Panc1 (cell line): ENCODE data around the gene PPTC7. TPM values are rescaled to one million over a fixed set of nuclear protein-coding genes. Genes with fewer than 3 reads are reported as not detected.

Experiments
- ATAC-seq: fragments of 200-7000 bp; cut with Tn5 transposase; 2 replicates; pipeline ENCODE4 v1.9.1; 2020; ENCODE audit warnings: mild to moderate bottlenecking, moderate library complexity
- BruUV-seq: library from RNA; stranded (reverse); fragments of 400-500 nt; replicated peaks from 2 replicates; lab custom pipeline; 2021; lab: Mats Ljungman, UMichigan
- CTCF ChIA-PET: fragments of 300-600 bp; sonication (Branson Sonifier 250); formaldehyde crosslinking; loops from one replicate; lab custom pipeline; 2022; ENCODE audit warnings: antibody characterized with exemption; lab: Charles Lee
- POLR2A ChIA-PET: fragments of 300-600 bp; sonication (Branson Sonifier 250); formaldehyde crosslinking; loops from one replicate; lab custom pipeline; 2022; ENCODE audit warnings: antibody characterized with exemption; lab: Charles Lee
- DNase-seq: peaks from one replicate; pipeline ENCODE4 v3.0.0-alpha.2; 2010; ENCODE audit warnings: low read depth, low spot score
- H3K27ac ChIP-seq: 2 replicates; pipeline ENCODE4 v1.5.1; 2011; ENCODE audit warnings: mild to moderate bottlenecking, low read length, inconsistent platforms
- H3K27me3 ChIP-seq: fragments of 200-500 bp; sonication (Bioruptor generic); 2 replicates; pipeline ENCODE4 v1.6.0; 2014; ENCODE audit warnings: low read length, inconsistent platforms; ENCODE audit not compliant: control insufficient read depth, insufficient read depth
- H3K36me3 ChIP-seq: fragments of 200-500 bp; sonication (Bioruptor generic); 2 replicates; pipeline ENCODE4 v1.5.1; 2014; ENCODE audit warnings: inconsistent platforms, mild to moderate bottlenecking, low read length, moderate library complexity; ENCODE audit not compliant: control insufficient read depth, insufficient read depth
- H3K4me1 ChIP-seq: 2 replicates; pipeline ENCODE4 v1.5.1; 2011; ENCODE audit warnings: inconsistent platforms, mild to moderate bottlenecking, low read length, moderate library complexity; ENCODE audit not compliant: control insufficient read depth, insufficient read depth
- H3K4me3 ChIP-seq, 2 experiments: 2 replicates each; pipeline ENCODE4 v1.5.1; 2011 to 2012; ENCODE audit warnings: low read depth in 2 of 2, low read length in 2 of 2, mild to moderate bottlenecking in 2 of 2, inconsistent platforms in 1 of 2, moderate library complexity in 1 of 2
- H3K9me3 ChIP-seq: fragments of 200-500 bp; sonication (Bioruptor generic); 2 replicates; pipeline ENCODE4 v1.5.1; 2014; ENCODE audit warnings: low read depth, mild to moderate bottlenecking, inconsistent platforms, low read length, moderate library complexity; ENCODE audit not compliant: control insufficient read depth, insufficient read depth
- POLR2AphosphoS5 ChIP-seq: IDR thresholded peaks from 2 replicates; pipeline ENCODE4 v1.6.1; 2012; ENCODE audit warnings: mild to moderate bottlenecking, low read depth, low read length, moderate library complexity
- SIN3A ChIP-seq: IDR thresholded peaks from 2 replicates; pipeline ENCODE4 v1.6.1; 2012; ENCODE audit warnings: low read depth, mild to moderate bottlenecking, low read length, moderate library complexity, borderline replicate concordance; ENCODE audit not compliant: insufficient read depth
- TCF7L2 ChIP-seq: IDR thresholded peaks from 2 replicates; pipeline ENCODE4 v1.6.1; 2011; ENCODE audit warnings: mild to moderate bottlenecking, low read depth, low read length, inconsistent platforms
- in situ Hi-C: cut with HindIII; loops from 2 replicates; pipeline ENCODE4 v1.10.0; 2016; ENCODE audit warnings: low sequenced_read_pairs, low pct_unique_long_range_greater_than_20kb
- intact Hi-C: fragments of 100-400 bp; cut with micrococcal nuclease; formaldehyde crosslinking; loops from one replicate; pipeline ENCODE4 v1.10.0; 2022; ENCODE audit not compliant: unreplicated experiment
- total RNA-seq: library from RNA; stranded (reverse); gene quantifications from one replicate; pipeline ENCODE4 v1.2.1, GENCODE V29; 2021; ENCODE audit not compliant: unreplicated experiment
- TF ChIP-seq, protein P1 (sequence below): fragments of 450-650 bp; IDR thresholded peaks from 2 replicates; pipeline ENCODE4 v1.5.1; 2017; ENCODE audit warnings: mild to moderate bottlenecking
- TF ChIP-seq, protein P2 (sequence below), 2 experiments: IDR thresholded peaks; 2 replicates each; pipeline ENCODE4 v1.6.1; 2011 to 2012; ENCODE audit warnings: low read depth in 2 of 2, control low read depth in 1 of 2, low read length in 1 of 2, mild to moderate bottlenecking in 1 of 2, moderate library complexity in 1 of 2; ENCODE audit not compliant: insufficient read depth in 1 of 2

PPTC7 gene
- total RNA-seq, 1 experiment from 2014 or later: 18.4 TPM

- ATAC-seq (no peak), DNase-seq (no peak)
- Histone ChIP-seq H3K4me1 (peaks cover 19% of the 10 kb centered on the region; the same call in 1 of the 2 replicates), H3K27ac (no peak overlapping the region), H3K9me3 (peaks cover 9% of the 10 kb centered on the region; the same call in 1 of the 2 replicates), H3K27me3 (no peaks in the 10 kb centered on the region), H3K36me3 (no peaks in the 10 kb centered on the region), H3K4me3 (no peak overlapping the region)
- CTCF ChIA-PET: interaction anchor here (0.7 kb wide), 1 partner anchor 117 kb away, joined by 6 read pairs; the partner anchor contains the start of gene ARPC3
- POLR2A ChIA-PET: no interaction called here
- in situ Hi-C loops (no loop called here), intact Hi-C loops (no loop called here)
- TF ChIP-seq, protein P1, sequence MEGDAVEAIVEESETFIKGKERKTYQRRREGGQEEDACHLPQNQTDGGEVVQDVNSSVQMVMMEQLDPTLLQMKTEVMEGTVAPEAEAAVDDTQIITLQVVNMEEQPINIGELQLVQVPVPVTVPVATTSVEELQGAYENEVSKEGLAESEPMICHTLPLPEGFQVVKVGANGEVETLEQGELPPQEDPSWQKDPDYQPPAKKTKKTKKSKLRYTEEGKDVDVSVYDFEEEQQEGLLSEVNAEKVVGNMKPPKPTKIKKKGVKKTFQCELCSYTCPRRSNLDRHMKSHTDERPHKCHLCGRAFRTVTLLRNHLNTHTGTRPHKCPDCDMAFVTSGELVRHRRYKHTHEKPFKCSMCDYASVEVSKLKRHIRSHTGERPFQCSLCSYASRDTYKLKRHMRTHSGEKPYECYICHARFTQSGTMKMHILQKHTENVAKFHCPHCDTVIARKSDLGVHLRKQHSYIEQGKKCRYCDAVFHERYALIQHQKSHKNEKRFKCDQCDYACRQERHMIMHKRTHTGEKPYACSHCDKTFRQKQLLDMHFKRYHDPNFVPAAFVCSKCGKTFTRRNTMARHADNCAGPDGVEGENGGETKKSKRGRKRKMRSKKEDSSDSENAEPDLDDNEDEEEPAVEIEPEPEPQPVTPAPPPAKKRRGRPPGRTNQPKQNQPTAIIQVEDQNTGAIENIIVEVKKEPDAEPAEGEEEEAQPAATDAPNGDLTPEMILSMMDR: no peak
- TF ChIP-seq TCF7L2 (no peak), SIN3A (no peak), POLR2AphosphoS5 (no peak)
- TF ChIP-seq, protein P2, sequence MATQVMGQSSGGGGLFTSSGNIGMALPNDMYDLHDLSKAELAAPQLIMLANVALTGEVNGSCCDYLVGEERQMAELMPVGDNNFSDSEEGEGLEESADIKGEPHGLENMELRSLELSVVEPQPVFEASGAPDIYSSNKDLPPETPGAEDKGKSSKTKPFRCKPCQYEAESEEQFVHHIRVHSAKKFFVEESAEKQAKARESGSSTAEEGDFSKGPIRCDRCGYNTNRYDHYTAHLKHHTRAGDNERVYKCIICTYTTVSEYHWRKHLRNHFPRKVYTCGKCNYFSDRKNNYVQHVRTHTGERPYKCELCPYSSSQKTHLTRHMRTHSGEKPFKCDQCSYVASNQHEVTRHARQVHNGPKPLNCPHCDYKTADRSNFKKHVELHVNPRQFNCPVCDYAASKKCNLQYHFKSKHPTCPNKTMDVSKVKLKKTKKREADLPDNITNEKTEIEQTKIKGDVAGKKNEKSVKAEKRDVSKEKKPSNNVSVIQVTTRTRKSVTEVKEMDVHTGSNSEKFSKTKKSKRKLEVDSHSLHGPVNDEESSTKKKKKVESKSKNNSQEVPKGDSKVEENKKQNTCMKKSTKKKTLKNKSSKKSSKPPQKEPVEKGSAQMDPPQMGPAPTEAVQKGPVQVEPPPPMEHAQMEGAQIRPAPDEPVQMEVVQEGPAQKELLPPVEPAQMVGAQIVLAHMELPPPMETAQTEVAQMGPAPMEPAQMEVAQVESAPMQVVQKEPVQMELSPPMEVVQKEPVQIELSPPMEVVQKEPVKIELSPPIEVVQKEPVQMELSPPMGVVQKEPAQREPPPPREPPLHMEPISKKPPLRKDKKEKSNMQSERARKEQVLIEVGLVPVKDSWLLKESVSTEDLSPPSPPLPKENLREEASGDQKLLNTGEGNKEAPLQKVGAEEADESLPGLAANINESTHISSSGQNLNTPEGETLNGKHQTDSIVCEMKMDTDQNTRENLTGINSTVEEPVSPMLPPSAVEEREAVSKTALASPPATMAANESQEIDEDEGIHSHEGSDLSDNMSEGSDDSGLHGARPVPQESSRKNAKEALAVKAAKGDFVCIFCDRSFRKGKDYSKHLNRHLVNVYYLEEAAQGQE (IDR thresholded peaks at IDR 0.05; ENCODE audit: insufficient read depth in 1 of 2, low read depth in 2 of 2, low read length in 1 of 2): no peak
- no TSS peak for BruUV-seq
These were observed 16.1 kb downstream of the PPTC7 start for GRCh38 chr12:110566993-110567392.

GRCh38 chr12:110565894-110566871 is 16.9 kb downstream of the PPTC7 start:
- in situ Hi-C loops (no loop called here), intact Hi-C loops (no loop called here)
- CTCF ChIA-PET: interaction anchor here (0.7 kb wide), 1 partner anchor 116 kb away, joined by 6 read pairs; the partner anchor contains the start of gene ARPC3
- Histone ChIP-seq H3K27ac (peak overlapping the region; percentile 30; the same call in 1 of the 2 replicates), H3K36me3 (no peaks in the 10 kb centered on the region), H3K27me3 (no peaks in the 10 kb centered on the region), H3K4me3 (no peak overlapping the region), H3K9me3 (peaks cover 3% of the 10 kb centered on the region; the same call in 1 of the 2 replicates), H3K4me1 (peaks cover 19% of the 10 kb centered on the region; the same call in 1 of the 2 replicates)
- no peak for DNase-seq
- POLR2A ChIA-PET: no interaction called here
- no peak for TF ChIP-seq TCF7L2
- ATAC-seq: peak; percentile 58
- BruUV-seq: no TSS peak
